IPS-11a (cell line): ENCODE results near the gene CAP2.
"Not testable (repeated sequence)": the region's sequence is repeated elsewhere in the genome, so short reads cannot be mapped to it uniquely, and the experiment has no call there.

ENCODE experiments used
- H3K4me3 ChIP-seq: one replicate; pipeline ENCODE4 v1.5.1; 2013; ENCODE audit warnings: low read depth, low read length, control low read depth

The CAP2 gene

DNA sequence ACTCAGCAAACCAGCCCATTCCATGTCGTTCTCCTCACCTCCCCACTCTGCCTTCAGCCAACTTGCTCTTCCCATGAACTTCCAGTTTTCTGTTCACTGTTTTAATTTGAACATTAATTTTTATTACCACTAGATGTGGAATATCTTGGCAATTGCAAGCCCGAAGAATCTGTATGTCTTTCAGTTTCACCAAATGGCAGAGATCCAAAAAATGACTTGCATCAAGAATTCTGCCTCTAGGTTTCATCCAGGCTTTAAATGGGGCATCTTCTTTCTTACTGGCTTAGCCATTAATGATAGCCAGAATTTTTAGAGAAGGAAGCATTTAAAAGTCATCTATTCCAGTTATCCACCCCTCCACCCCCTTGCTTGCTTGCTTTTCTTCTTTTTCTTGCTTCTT lies 39.0 kb downstream of the CAP2 start:
- H3K4me3 ChIP-seq, result no peak overlapping the region

DNA sequence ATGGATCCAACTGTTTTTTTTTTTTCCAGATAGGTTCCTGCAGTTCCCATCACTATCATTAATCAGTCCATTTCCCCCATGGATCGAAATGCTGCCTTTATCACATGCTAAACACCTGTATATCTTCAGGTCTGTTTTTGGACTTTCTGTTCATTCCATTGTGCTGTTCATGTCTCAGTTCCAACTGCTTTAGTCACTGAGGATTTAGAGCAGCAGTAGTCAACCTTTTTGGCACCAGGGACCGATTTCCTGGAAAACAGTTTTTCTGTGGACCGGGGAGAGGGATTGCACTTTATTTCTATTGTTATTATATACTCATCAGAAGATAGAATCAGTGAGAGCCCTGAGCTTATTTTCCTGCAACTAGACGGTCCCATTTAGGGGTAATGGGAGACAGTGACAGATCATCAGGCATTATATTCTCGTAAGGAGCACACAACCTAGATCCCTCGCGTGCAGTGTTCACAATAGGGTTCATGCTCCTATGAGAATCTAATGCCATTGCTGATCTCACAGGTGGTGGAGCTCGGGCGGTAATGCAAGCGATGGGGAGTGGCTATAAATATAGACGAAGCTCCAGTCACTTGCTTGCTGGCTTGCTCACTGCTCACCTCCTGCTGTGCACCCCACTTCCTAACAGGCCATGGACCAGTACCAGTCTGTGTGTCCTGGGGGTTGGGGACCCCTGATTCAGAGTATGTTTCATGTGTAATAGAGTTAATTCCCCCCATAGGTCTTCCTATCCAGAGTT lies 46.0 kb downstream of the CAP2 start:
- no peak overlapping the region for H3K4me3 ChIP-seq

- H3K4me3 ChIP-seq, result not testable (repeated sequence)
These were observed 47.4 kb downstream of the CAP2 start for GRCh38 chr6:17440811-17441210.

DNA sequence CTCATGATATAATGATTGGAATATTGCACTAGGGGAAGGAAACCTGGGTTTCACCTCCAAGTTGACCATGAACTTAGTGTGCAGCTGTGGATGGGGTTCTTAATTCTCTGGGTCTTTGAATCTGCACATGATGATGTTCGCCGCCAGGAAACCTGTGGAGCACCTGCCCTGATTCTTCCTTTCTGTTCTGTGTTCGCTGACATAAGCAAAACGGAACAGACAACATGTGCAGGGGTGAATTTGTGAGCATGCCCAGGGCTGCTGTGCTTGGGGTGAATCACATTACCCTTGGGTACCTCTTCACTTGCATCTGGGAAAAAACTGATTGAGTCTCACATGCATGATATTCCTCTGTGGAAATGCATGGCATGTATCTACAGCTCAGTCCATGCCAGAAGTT lies 48.8 kb downstream of the CAP2 start:
- no peak overlapping the region for H3K4me3 ChIP-seq

DNA sequence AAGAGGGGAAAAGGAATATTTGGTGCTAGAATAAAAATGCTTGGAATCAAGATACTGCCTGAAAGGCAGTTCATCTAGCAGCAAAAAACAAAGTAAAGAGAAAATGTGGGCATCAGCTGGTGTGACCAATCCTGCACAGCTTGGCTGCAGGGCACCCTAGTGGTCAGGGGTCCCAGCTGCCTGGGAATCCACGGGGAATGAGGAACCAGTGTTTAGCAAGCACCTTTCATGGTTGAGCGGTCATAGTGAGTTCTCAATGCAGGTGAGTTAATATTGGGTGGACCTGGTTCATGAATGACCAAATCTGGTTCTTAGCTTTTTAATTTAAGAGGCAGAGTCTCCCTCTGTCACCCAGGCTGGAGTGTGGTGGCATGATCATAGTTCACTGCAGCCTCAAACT lies 53.3 kb downstream of the CAP2 start:
- H3K4me3 ChIP-seq, result no peak overlapping the region

DNA sequence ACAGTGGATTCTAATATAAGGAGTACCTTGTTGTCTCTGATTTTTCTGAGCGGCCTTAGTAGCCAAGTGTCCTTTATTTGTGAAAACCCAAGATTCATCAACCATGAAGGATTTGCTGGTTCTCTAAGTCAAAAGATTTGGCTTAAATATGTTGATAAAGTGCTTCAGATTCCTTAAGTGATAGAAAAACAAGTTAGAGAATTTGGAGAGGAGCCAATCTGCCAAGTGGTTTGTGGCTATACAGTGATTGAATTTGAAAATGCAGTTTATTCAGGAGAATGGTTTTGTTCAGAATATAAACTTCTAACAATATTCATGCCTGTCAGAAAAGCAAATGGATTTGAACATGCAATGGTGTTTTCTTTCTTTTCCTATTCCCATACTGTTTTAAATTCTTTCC lies 54.8 kb downstream of the CAP2 start:
- H3K4me3 ChIP-seq, result no peak overlapping the region

- no peak overlapping the region for H3K4me3 ChIP-seq
These were observed 57.0 kb downstream of the CAP2 start for GRCh38 chr6:17450397-17450796.

DNA sequence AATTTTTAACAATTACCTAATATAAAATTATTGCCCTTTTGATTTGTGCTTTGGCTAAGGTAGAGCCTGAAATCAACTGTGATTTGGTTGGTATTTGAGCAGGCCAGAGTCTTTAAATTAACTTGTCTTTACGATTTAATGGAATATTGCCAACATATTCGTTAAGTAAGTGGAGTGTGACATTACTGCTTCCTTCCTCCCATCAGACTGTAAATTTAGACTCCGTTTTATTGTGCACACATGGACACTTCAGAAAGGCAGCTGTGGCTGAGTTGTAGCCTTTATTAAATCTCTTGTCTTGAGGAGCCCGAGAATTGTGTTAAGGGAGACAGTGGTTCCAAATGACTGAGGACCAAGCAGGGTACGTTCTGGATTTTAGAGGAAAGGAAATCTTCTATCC lies 57.4 kb downstream of the CAP2 start:
- H3K4me3 ChIP-seq, result no peak overlapping the region

DNA sequence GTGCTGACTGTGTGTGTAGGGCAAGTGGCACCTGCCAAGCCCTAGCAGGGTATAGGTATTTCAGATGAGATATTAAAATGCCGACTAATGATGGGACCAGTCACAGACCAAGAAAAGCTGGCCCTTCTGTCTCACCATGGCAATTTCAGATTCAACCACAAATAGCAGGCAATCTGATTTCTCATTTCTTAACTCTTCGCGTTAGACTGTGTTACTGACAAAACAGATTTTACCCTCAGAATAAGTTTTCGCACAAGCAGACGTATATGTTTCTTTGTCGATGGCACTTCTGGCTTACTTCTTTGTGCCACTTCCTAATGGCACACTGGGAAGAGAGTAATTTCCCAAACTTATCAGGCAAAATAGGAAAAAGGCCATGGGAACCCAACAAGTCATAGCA lies 58.7 kb downstream of the CAP2 start:
- no peak overlapping the region for H3K4me3 ChIP-seq

- no peak overlapping the region for H3K4me3 ChIP-seq
These were observed 61.1 kb downstream of the CAP2 start for GRCh38 chr6:17454316-17455005.

DNA sequence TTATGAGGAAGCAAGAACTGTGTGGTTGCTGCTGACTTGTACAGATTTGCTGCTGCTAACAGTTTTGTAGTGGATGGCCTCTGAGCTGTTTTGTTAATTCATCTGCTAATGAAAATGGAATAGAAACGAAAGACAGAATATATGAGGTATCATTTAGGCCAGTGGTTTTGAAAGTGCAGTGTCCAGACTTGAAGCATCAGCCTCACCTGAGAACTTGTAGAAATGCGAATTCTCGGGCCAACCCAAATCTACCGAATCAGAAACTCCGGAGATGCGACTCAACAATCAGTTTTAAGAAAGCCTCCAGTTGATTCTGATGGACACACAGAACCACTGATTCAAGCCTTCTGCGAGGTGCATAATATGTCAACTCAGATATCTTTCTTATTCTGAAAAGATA lies 62.5 kb downstream of the CAP2 start:
- H3K4me3 ChIP-seq, result no peak overlapping the region

DNA sequence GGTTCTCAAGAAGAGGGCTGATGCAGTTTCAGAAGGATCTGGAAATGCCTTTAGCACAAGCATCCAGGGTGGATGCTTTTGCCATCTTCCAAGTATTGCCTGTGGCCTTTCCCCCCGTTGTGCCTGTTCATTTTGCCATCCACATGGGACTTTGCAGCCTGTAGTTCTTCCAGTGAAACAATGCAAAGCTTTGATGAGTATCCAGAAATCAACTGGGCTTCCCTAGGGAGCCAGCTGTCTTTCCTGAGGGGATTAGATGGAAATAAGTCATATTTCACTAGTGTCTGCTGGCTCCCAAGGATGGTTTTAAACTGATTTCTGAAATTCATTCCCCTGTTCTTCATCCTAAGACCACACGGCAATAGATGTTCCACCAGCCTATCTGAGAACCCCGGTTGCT lies 63.3 kb downstream of the CAP2 start:
- no peak overlapping the region for H3K4me3 ChIP-seq

- H3K4me3 ChIP-seq, result no peak overlapping the region
These were observed 64.0 kb downstream of the CAP2 start for GRCh38 chr6:17457405-17457804.

DNA sequence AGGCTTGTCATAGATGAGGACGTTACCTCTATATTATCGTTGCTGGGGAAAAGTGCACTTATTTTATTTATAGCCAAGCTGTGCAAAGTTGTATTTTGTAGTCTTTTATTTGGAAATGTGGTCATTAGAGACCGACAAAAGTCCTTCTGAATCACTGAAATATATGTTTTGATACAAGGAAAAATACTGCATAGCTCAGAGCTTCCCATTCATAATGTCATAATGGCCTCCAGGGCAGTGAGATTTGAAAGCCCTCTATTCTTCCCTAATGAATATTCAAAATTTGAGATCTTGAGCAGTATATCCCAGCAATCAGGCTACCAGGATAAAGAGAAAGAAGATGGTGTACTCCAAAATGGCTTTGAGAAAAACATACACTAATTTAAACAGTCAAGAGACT lies 64.6 kb downstream of the CAP2 start:
- H3K4me3 ChIP-seq, result no peak overlapping the region

- H3K4me3 ChIP-seq, result no peak overlapping the region
These were observed 65.6 kb downstream of the CAP2 start for GRCh38 chr6:17458966-17459365.

GRCh38 chr6:17460862-17461261 lies 67.5 kb downstream of the CAP2 start:
- H3K4me3 ChIP-seq, result no peak overlapping the region

GRCh38 chr6:17466147-17466546 lies 72.8 kb downstream of the CAP2 start:
- no peak overlapping the region for H3K4me3 ChIP-seq

GRCh38 chr6:17466707-17467106 lies 73.3 kb downstream of the CAP2 start:
- no peak overlapping the region for H3K4me3 ChIP-seq

GRCh38 chr6:17469006-17469832 lies 75.8 kb downstream of the CAP2 start:
- no peak overlapping the region for H3K4me3 ChIP-seq

- no peak overlapping the region for H3K4me3 ChIP-seq
These were observed 77.0 kb downstream of the CAP2 start for GRCh38 chr6:17470202-17470937.

- no peak overlapping the region for H3K4me3 ChIP-seq
These were observed 77.5 kb downstream of the CAP2 start for GRCh38 chr6:17470938-17471327.
